GM19023 (cell line): ENCODE measurements around the gene NBPF3.

Experiments used
- ATAC-seq: cut with Tn5 transposase; IDR thresholded peaks from one replicate; pipeline ENCODE4 v1.9.1; 2021; ENCODE audit warnings: mild to moderate bottlenecking, moderate library complexity; ENCODE audit not compliant: unreplicated experiment

Gene NBPF3

GRCh38 chr1:21492356-21492625 is 52.4 kb downstream of the NBPF3 start:
- ATAC-seq: no peak

GRCh38 chr1:21494196-21494595 is 54.3 kb downstream of the NBPF3 start:
- no peak for ATAC-seq

DNA sequence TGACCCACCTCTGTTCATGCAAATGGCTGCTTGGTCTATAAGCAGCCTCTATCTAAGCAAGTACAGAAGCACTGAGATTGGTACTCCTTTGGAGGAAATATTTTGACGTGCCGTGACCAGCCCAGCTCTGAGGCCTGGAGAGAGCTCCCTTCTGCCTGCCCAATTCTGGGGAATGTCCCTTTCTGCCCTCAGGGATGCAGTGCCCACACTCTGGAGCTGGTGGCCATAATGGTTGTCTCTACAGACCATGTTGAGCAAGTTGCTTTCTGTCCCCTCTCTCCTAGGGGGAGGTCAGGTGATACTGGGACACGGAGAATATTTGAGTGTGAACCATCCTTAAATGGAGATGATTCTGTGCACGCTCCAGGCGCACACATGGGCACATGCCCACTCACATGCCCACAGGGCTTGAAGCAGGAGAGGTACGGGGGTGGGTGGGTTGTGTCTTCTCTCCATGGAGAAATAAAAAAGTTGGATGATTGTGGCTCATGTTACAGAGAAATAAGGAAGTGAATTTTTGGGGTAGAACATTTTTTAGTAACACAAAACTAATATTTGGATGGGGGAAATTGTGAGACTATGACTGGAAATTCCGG is 55.4 kb downstream of the NBPF3 start:
- no peak for ATAC-seq

DNA sequence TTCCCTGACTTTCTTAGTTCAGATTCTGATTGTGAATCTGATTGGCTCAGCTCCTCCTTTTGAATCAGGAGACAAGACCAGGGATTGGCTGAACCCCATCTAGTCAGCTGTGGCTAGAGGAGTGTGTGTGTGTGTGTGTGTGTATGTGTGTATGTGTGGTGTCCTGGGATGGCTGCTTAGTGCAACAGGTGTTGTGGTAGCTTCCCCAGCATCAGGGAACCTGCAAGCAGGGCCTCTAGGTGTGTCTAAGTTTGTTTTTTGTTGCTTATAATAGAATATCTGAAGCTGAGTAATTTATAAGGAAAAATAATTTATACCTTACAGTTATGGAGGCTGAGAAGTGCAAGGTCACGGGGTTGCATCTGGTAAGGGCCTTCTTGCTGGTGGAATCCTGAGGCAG is 56.1 kb downstream of the NBPF3 start:
- no peak for ATAC-seq

- ATAC-seq: no peak
Observed at GRCh38 chr1:21496886-21497285, 56.9 kb downstream of the NBPF3 start.

DNA sequence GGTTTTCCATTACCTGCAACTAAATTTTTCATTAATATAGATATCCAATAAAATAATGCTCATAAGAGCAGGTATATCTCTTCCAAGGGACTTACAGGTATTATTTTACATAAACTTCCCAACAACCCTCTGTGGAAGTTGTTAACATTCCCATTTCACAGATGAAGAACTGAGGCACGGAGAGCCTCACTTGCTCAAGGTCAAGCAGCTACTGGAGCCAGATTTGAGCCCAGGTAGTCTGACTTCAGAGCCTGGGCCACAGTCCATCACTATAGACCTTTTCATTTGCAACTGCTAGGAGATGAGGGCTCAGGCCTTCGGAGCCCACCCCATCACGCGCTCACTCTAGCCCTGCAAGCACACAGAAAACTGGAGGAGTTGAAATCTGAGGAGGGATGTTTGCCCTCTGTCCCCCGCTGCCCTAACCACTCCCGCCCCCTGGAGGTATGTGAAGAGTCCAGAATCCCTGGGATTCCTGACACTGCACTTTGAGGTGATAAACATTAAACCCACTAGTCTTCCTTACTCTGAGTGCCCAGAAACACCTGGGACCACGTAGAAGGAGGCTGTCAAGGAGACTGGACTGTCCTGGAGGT is 57.6 kb downstream of the NBPF3 start:
- ATAC-seq: no peak

DNA sequence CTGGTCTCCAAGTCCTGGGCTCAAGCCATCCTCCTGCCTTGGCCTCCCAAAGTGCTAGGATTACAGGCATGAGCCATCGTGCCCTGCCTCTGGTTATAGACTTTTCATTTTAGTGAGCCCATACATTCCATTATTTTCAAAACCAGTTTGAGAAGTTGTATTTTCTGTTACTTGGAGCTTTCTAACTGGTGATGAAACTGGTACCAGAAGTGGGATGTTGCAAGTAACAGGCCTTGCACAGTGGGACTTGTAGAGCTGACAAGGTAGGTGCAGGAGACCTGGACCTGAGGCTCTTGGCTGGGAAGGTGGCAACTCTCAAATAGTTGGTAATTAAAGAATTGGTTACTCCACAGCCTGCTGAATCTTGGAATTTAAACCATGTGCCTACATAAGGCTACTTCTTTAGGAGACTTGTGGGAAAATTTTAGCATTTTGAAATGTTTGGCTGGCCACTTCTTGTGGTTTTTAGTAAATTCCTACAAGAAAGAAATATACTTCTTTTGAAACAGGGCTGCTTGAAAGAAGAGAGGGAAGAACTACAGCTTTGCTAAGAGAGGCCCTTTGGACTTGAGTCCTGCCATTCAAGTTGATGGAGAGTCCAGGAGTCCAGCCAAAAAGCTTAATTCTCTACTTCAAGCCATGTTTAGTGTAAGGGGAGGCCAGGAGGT is 59.5 kb downstream of the NBPF3 start:
- no peak for ATAC-seq

- ATAC-seq: no peak
Observed at GRCh38 chr1:21503706-21504377, 63.9 kb downstream of the NBPF3 start.

DNA sequence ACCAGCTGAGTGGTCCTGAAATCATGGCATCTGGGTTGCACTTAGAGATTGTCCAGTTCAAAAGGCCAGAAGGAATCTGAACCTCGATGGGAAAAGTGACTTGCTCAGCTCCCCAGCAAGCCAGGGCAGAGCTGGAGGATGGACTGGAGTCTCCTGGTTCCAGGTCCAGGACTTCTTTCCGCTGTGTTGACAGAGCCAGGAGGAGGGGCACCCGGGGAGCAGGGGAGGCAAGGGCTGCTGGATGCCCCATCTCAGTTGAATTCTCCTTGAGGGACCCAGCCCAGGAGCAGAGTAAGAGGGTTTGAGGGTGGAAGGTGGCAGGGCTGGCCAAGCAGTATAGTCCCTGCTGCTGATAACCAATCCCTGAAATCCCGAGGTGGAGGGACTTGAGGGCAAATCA is 66.9 kb downstream of the NBPF3 start:
- no peak for ATAC-seq

GRCh38 chr1:21507511-21508270 is 67.8 kb downstream of the NBPF3 start:
- ATAC-seq: no peak

DNA sequence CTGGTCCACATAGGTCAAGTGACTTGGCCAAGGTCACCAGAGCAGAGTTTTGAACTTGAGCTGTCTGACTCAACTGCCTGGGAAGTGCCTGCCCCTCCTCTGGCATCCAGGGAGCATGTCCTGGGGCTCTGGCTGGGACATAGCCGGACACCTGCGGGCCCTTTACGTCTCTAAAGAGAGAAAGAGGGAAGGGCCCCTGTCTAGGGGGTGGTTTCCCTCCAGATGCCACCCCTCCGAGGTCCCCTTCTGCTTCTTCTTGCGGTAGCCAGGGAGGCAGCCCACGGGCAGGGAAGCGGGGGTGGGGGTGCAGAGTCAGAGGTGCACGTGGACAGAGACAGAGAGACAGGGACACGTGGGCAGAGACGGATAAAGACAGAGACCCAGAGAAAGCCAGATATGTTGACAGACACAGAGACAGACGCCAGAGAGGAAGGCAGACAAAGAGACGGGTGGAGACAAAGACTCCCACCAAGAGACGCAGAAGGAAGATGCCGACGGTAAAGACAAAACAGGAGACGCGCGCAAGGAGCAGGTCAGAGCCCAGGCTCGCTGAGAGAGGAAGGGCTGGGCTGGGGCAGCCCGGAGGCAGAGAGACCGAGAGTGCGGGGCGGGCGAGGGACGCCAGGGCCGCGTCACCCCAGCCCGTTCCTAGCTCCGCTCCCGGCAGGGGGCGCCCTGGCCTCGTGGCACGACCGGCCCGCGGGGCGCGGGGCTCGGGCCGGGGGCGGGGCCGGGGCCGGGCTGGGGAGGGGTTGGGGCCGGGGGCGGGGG is 68.8 kb downstream of the NBPF3 start:
- no peak for ATAC-seq

DNA sequence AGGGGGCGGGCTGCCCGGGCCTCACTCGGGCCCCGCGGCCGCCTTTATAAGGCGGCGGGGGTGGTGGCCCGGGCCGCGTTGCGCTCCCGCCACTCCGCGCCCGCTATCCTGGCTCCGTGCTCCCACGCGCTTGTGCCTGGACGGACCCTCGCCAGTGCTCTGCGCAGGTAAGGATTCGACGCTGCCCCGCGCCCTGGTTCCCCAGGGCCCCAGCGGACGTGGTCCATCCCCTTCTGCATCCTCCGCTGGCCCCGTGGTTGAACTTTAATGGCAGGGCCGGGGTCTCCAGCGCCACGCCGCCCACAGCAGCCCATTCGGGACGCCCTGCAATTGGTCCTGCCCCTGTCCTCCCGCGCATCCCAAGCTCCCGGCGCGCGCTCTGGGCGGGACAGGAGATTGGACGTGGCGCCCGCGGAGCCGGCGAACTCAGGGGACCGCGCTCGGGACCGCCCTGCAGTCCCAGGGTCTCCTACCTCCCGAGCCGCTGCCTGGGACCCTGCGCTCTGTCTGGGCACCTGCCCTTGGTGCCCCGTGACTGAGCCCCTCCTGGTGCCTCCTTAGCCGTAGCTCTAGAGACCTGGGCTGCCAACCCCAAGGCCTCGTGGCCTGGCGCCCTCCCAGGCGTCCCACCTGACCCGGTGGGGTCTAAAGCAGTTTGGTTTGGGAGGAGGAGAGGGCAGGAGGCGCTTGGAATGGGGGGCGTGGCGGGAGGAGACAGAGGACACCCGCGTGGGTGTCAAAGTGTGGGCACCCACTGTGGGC is 69.6 kb downstream of the NBPF3 start, which contains the start of gene ALPL:
ALPL (plus strand) TSS at position 73 of the 762 bp plus-strand sequence. CDS start 44,659 bp downstream, outside the sequence.
- no peak for ATAC-seq

- ATAC-seq: no peak
Observed at GRCh38 chr1:21510113-21510493, 70.2 kb downstream of the NBPF3 start.

- ATAC-seq: no peak
Observed at GRCh38 chr1:21510885-21511578, 71.1 kb downstream of the NBPF3 start.

- ATAC-seq: no peak
Observed at GRCh38 chr1:21511579-21512522, 71.9 kb downstream of the NBPF3 start.

- no peak for ATAC-seq
Observed at GRCh38 chr1:21514245-21514644, 74.3 kb downstream of the NBPF3 start.

DNA sequence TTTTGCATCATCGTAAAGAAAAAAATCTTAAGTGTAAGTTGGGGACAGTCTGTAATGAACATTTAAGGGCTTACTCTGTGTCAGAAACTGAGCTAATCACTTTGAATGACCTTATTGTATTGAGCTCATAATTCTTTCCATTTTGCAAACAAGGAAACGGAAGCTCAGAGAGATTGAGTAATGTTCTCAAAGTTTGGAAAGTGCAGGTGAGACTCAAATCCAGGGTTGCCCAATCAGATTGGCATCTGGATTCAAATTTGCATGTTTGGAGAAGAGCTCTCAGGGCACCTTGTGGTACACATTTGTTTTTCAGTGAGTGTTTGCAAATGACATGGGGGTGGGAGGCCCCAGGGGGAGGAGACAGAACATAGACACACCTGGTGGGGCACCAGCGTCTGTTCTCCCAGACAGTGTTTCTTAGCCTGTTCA is 77.2 kb downstream of the NBPF3 start:
- ATAC-seq: no peak
